Cardiac muscle cell (in vitro differentiated cells and primary cell): Measurements from ENCODE around the gene EIF3K. TPM values are rescaled to one million over a fixed set of nuclear protein-coding genes. Genes with fewer than 3 reads are reported as not detected.

ENCODE experiments used
- DNase-seq, 2 donors: peaks; one replicate each; pipeline versions ENCODE4 v3.0.0 to v3.0.0-alpha.2; 2010 to 2017; ENCODE audit warnings: low read depth in 1 of 2, low spot score in 1 of 2
- H3K27ac ChIP-seq: fragments of 200-600 bp; sonication (generic); 2 replicates; pipeline ENCODE4 v1.5.1; 2016
- H3K27me3 ChIP-seq: fragments of 200-600 bp; sonication (generic); 2 replicates; pipeline ENCODE4 v1.6.0; 2016; ENCODE audit warnings: control low read depth
- H3K36me3 ChIP-seq: fragments of 200-600 bp; sonication (generic); 2 replicates; pipeline ENCODE4 v1.5.1; 2016; ENCODE audit warnings: control low read depth
- H3K4me1 ChIP-seq: fragments of 200-600 bp; sonication (generic); 2 replicates; pipeline ENCODE4 v1.8.1; 2017; ENCODE audit warnings: low read depth, mild to moderate bottlenecking, mixed run types
- H3K4me3 ChIP-seq: fragments of 200-600 bp; sonication (generic); 2 replicates; pipeline ENCODE4 v1.5.1; 2016; ENCODE audit warnings: mild to moderate bottlenecking
- H3K9me3 ChIP-seq: fragments of 200-600 bp; sonication (generic); 2 replicates; pipeline ENCODE4 v1.5.1; 2017; ENCODE audit warnings: low read depth, mild to moderate bottlenecking, control low read depth
- polyA plus RNA-seq: library from polyadenylated mRNA; unstranded; fragments of >200 nt; fragmentation: Nextera tagmentation; extraction: Ambion mirVana; gene quantifications from 2 replicates; pipeline ENCODE4 v1.2.1, GENCODE V29; 2016
- total RNA-seq: library from RNA; depleted of rRNA; stranded (reverse); fragments of >200 nt; gene quantifications from 2 replicates; pipeline ENCODE4 v1.2.3, GENCODE V29; 2016
- TF ChIP-seq, protein P1 (sequence below): IDR thresholded peaks from 2 replicates; pipeline ENCODE4 v1.5.1; 2012; ENCODE audit warnings: low read depth, mild to moderate bottlenecking, low read length

Gene EIF3K
- total and polyA plus RNA-seq, 2 experiments from 2014 or later: 455 to 504 TPM

DNA sequence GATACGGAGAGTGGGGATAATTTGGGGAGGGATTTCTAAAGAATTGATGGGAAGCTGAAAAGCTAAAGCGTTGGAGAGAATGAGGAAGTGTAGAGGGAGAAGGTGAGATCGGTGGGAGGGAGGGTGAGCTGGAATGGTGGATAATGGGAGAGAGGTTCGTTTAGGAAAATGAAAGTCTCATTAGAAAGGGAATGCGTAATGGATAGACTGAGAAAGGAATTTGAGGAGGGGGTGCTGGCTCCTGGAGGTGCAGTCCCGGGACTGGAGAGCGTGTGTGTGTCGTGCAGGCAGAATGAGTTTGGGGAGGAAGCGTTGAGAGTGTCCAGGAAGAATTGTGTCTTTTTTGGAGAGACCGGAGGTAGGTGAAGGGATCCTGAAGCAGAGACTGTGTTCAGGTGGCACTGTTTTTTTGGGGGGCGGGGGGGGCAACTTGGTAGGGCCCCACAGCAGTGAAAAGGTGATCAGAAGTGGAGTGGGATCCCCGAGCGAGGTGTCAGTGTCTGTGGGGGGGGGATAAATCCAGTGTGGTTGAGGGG, 29.8 kb downstream of the EIF3K start:
- Histone ChIP-seq H3K4me3 (peak overlapping the region; percentile 96), H3K27ac (peak overlapping the region; percentile 96), H3K9me3 (no peaks in the 10 kb centered on the region), H3K36me3 (no peaks in the 10 kb centered on the region), H3K27me3 (no peaks in the 10 kb centered on the region), H3K4me1 (peaks cover 35% of the 10 kb centered on the region)
- DNase-seq: no peak
- TF ChIP-seq, protein P1, sequence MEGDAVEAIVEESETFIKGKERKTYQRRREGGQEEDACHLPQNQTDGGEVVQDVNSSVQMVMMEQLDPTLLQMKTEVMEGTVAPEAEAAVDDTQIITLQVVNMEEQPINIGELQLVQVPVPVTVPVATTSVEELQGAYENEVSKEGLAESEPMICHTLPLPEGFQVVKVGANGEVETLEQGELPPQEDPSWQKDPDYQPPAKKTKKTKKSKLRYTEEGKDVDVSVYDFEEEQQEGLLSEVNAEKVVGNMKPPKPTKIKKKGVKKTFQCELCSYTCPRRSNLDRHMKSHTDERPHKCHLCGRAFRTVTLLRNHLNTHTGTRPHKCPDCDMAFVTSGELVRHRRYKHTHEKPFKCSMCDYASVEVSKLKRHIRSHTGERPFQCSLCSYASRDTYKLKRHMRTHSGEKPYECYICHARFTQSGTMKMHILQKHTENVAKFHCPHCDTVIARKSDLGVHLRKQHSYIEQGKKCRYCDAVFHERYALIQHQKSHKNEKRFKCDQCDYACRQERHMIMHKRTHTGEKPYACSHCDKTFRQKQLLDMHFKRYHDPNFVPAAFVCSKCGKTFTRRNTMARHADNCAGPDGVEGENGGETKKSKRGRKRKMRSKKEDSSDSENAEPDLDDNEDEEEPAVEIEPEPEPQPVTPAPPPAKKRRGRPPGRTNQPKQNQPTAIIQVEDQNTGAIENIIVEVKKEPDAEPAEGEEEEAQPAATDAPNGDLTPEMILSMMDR: no peak

DNA sequence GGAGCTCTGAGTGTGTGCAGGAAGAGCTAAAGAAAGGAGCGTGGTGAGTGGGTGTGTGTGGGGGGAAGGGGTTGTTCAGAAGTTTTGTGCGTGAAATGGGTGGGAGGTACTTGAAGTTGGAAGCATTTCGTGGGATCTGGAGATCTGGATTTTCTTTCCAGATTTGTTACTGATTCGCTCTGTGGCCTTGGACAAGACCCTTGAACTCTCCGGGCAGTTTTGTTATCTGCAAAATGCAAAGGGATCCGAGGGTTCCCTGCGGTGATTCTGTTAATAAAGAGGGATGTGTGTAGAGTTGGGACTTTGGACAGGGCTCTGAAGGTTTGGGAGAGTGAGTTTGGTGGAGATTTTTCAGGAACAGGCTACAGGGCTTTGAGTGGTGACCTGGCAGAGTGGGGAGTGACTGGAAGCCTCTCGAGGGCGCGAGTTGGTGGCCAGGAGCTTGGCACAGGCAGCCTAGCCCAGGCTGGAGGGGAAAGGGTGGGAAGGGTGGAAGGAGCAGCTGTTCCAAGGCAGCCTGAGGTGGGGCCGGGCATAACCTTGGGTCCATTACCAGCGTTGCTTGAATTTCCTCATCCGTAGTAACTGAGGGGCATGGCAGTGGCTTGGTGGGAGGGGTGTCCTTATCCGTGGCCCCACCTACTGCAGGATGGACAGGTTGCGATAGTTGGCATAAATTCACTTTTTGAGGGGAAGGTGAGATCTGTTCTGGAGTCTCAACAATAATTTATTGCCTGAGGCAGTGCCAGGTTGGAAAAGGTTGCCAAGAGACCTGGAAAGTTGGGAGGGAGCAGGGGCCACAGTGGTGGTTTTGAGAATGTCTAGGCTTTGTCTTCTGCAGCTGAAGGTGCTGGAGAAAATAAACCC, 30.6 kb downstream of the EIF3K start:
- Histone ChIP-seq H3K4me3 (peak overlapping the region; percentile 96), H3K27ac (peak overlapping the region; percentile 96), H3K36me3 (no peaks in the 10 kb centered on the region), H3K27me3 (no peaks in the 10 kb centered on the region), H3K4me1 (peaks cover 37% of the 10 kb centered on the region), H3K9me3 (no peaks in the 10 kb centered on the region)
- DNase-seq: no peak
- TF ChIP-seq, protein P1: no peak

DNA sequence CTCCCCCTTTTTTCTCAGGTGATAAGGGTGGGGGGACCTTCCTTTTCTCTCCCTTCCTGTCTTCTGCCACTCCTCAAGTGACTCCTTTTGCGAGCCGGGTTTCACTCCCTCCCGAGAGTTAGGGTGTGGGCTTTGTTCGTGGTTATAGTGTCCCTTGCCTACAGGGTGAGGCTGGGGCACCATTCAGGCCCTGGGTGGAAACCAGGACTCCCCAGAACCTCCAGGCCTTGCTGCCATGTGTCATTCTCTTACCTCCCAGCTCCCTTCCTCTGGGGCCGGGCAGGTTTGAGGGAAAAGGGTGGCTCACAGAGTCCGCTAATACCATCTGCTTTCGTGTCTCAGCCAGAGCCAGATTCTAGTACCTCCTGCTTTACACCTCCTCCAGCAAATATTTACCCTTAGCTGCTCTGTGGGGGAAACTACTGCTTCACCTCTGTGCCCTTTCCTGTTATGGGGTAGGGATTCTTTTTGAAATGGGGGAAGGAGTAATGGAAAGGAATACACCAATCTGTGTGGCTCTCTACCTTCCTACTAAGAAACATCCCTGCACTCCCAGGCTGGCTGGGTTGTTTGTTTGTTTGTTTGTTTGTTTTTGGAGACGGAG, 31.3 kb downstream of the EIF3K start:
- no peak for DNase-seq
- Histone ChIP-seq H3K36me3 (no peaks in the 10 kb centered on the region), H3K27ac (peak overlapping the region; percentile 96), H3K27me3 (no peaks in the 10 kb centered on the region), H3K9me3 (no peaks in the 10 kb centered on the region), H3K4me1 (peaks cover 45% of the 10 kb centered on the region), H3K4me3 (peak overlapping the region; percentile 96)
- TF ChIP-seq, protein P1: no peak

DNA sequence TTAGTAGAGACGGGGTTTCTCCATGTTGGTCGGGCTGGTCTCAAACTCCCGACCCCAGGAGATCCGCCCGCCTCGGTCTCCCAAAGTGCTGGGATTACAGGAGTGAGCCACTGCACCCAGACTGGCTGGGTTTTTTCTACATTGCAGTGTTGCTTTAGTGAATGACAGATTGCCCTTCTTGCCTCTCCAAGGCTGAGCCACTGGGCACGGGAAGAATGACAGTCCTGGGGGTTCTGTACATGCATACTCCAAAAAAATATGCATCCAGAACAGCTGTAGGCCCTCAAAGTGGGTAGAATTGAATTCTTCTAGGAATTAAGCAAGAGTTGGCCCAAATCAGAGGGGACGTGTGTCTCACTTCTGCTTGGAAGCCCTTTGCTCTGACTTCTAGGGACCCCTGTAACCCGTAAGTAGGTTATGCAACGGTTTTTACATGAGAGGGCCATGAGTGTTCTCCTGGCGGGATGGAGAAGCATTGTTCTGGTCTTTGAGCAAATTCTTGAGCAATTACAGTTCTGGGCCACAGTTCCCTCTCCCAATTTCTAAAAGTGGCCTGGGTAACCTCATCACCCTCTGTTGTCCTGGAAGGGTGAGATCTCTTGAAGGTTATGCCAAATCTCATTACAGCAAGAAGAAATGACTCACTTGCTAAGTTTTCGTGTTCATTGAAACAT, 32.1 kb downstream of the EIF3K start:
- TF ChIP-seq, protein P1: no peak
- H3K27me3 ChIP-seq: no peaks in the 10 kb centered on the region
- peaks cover 48% of the 10 kb centered on the region for H3K4me1 ChIP-seq
- peak in 1 of 2 donors; percentile 89 for DNase-seq
- no peaks in the 10 kb centered on the region for H3K36me3 ChIP-seq
- H3K27ac ChIP-seq: peak overlapping the region; percentile 96
- H3K9me3 ChIP-seq: no peaks in the 10 kb centered on the region
- H3K4me3 ChIP-seq: no peak overlapping the region

DNA sequence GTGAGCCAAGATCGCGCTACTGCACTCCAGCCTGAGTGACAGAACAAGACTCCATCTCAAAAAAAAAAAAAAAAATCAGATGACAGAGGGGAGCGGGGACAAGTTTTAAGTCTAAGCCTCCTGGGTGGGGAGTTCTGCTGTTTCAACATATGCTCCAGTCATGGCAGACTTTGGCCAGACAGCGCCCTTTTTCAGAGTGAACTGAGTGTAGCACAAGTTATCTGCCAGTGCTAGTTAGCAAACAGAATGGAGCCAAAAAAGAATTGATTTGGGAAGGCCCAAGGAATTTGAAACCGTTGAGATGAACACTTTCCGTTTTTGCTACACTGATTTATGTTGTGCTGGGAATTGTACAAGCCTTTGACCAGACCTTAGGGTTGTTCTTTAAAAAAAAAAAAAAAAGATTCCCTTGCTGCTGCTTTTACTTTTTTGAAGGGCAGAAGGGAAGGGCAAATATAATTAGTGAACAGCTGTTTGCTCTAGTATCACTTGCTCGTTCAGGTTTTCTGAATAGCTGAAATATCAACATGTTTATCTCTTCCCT, 34.1 kb downstream of the EIF3K start:
- Histone ChIP-seq H3K27ac (peak overlapping the region; percentile 96), H3K4me1 (peaks cover 59% of the 10 kb centered on the region), H3K36me3 (no peaks in the 10 kb centered on the region), H3K27me3 (no peaks in the 10 kb centered on the region), H3K9me3 (no peaks in the 10 kb centered on the region), H3K4me3 (no peak overlapping the region)
- TF ChIP-seq, protein P1: no peak
- DNase-seq: peak in 1 of 2 donors; percentile 60
